Neutrophil (primary cell): ENCODE measurements around the gene QSOX1.

ENCODE experiments used
- H3K27ac ChIP-seq: fragments of 200-600 bp; sonication (generic); 2 replicates; pipeline ENCODE4 v1.5.1; 2016; ENCODE audit warnings: mild to moderate bottlenecking, moderate library complexity
- H3K27me3 ChIP-seq: fragments of 200-600 bp; sonication (generic); 2 replicates; pipeline ENCODE4 v1.6.0; 2016; ENCODE audit warnings: mild to moderate bottlenecking
- H3K36me3 ChIP-seq: fragments of 200-600 bp; sonication (generic); 2 replicates; pipeline ENCODE4 v1.5.1; 2017
- H3K4me1 ChIP-seq, 2 experiments: fragments of 200-600 bp in 1 of 2; sonication (generic) in 1 of 2; 1 replicate in 1 of 2; 2 replicates in 1 of 2; pipeline versions ENCODE4 v1.5.1 to v1.6.1; 2013 to 2016; ENCODE audit warnings: low read depth in 1 of 2, low read length in 1 of 2, mild to moderate bottlenecking in 1 of 2, moderate library complexity in 1 of 2; ENCODE audit not compliant: control insufficient read depth in 1 of 2, insufficient read depth in 1 of 2
- H3K4me3 ChIP-seq, 2 experiments: fragments of 200-600 bp in 1 of 2; sonication (generic) in 1 of 2; 1 replicate in 1 of 2; 2 replicates in 1 of 2; pipeline ENCODE4 v1.5.1; 2013 to 2016; ENCODE audit warnings: low read depth in 1 of 2, low read length in 1 of 2, mild to moderate bottlenecking in 1 of 2, moderate library complexity in 1 of 2
- H3K9me3 ChIP-seq: fragments of 200-600 bp; sonication (generic); 2 replicates; pipeline ENCODE4 v1.5.1; 2016
- CTCF ChIP-seq: fragments of 200-600 bp; sonication (generic); IDR thresholded peaks from 2 replicates; pipeline ENCODE4 v1.5.1; 2016; ENCODE audit warnings: antibody characterized with exemption

Gene QSOX1

GRCh38 chr1:180177931-180178330, 23.3 kb downstream of the QSOX1 start:
- Histone ChIP-seq H3K36me3 (peaks cover 95% of the 10 kb centered on the region), H3K4me3 (no peak overlapping the region), H3K9me3 (no peaks in the 10 kb centered on the region), H3K27ac (peak overlapping the region; percentile 27), H3K27me3 (no peaks in the 10 kb centered on the region), H3K4me1 (no peaks in the 10 kb centered on the region)
- no peak for TF ChIP-seq CTCF

- H3K4me1 ChIP-seq: no peaks in the 10 kb centered on the region
- H3K27me3 ChIP-seq: no peaks in the 10 kb centered on the region
- H3K9me3 ChIP-seq: no peaks in the 10 kb centered on the region
- peak; percentile 89 for TF ChIP-seq CTCF
- peak overlapping the region; percentile 31 for H3K27ac ChIP-seq
- H3K4me3 ChIP-seq: no peak overlapping the region
- H3K36me3 ChIP-seq: peaks cover 96% of the 10 kb centered on the region
Measured at GRCh38 chr1:180178511-180179161, 24.0 kb downstream of the QSOX1 start.

- Histone ChIP-seq H3K36me3 (peaks cover 96% of the 10 kb centered on the region), H3K9me3 (no peaks in the 10 kb centered on the region), H3K27ac (no peak overlapping the region), H3K4me1 (no peaks in the 10 kb centered on the region), H3K4me3 (no peak overlapping the region), H3K27me3 (no peaks in the 10 kb centered on the region)
- no peak for TF ChIP-seq CTCF
Measured at GRCh38 chr1:180179162-180179957, 24.7 kb downstream of the QSOX1 start.

GRCh38 chr1:180181048-180181447, 26.4 kb downstream of the QSOX1 start:
- H3K4me3 ChIP-seq: no peak overlapping the region
- no peak for TF ChIP-seq CTCF
- no peaks in the 10 kb centered on the region for H3K4me1 ChIP-seq
- peaks cover 98% of the 10 kb centered on the region for H3K36me3 ChIP-seq
- H3K27ac ChIP-seq: no peak overlapping the region
- no peaks in the 10 kb centered on the region for H3K9me3 ChIP-seq
- H3K27me3 ChIP-seq: no peaks in the 10 kb centered on the region

GRCh38 chr1:180181996-180182642, 27.4 kb downstream of the QSOX1 start:
- TF ChIP-seq CTCF: no peak
- Histone ChIP-seq H3K27me3 (no peaks in the 10 kb centered on the region), H3K4me3 (no peak overlapping the region), H3K36me3 (peaks cover 98% of the 10 kb centered on the region), H3K4me1 (no peaks in the 10 kb centered on the region), H3K27ac (no peak overlapping the region), H3K9me3 (no peaks in the 10 kb centered on the region)
